ENCODE measurements around the gene ASMTL.
"Not testable (repeated sequence)": the region's sequence is repeated elsewhere in the genome, so short reads cannot be mapped to it uniquely, and the experiment has no call there.

ASMTL gene

DNA sequence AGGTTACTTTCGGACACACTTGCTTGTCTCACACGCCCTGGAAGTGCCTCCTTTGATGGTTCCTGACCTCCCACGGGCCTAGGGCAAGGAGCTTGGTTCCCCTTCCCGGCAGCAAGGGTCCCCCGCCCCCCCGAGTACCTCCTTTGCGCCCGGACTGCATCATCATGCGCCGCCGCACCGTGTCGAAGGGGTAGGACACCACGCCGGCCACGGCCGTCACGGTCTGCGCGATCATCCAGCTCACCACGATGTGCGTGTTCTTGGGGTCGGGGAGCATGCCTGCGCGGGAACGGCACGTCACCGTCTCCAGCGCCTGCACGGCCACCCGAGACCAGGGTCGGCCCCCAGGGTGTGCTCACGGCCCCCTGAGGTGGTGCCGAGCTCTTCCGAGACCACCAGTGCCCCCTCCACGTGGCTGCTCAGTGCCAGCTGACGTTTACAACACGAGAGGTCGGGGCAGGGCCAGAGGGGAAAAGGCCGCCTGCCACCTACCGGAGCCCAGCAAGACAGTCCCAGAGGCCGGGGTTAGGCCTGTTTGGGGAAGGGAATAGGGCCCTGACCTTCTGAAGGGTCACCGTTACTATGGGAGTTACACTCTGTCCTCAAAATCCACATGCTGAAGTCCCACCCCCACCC lies 65.5 kb downstream of the ASMTL start:
- no peak for DNase-seq (ENCODE audit: low spot score)

DNA sequence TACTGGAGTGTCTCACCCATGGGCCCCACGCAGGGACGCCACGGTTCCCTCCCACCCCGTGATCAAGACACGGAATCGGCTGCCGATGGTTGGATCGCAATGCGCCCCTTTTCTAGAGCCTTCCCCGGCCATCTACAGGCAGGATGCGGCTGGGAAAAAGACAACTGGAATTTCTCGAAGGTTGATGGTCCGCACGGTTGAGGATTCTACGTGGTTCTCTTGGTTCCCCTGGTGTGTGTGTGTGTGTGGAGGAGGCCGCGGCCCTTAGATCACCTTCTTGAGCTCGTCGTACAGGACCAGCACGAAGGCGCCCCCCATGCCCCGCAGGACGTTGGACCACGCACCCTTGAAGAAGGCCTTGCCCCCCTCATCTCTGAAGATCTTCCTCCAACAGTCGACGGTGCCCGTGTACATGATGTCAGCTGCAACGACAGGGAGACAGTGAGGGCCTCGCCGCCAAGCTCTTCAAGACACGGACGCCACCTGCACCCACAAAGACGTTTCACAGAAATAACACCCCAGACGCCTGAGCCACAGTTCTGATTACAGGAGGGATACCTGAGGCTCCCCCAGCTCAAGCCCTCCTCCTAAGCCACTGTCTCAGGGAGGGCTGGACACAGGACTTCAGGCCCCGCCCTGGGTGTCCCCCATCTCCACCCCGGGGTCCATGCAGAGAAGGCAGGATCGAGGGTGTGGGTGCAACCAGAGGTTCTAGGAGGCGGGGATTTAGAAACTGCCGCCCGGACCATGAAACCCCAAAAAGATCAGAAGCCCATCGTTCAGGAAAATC lies 66.2 kb downstream of the ASMTL start:
- DNase-seq (ENCODE audit: low spot score), result no peak

DNA sequence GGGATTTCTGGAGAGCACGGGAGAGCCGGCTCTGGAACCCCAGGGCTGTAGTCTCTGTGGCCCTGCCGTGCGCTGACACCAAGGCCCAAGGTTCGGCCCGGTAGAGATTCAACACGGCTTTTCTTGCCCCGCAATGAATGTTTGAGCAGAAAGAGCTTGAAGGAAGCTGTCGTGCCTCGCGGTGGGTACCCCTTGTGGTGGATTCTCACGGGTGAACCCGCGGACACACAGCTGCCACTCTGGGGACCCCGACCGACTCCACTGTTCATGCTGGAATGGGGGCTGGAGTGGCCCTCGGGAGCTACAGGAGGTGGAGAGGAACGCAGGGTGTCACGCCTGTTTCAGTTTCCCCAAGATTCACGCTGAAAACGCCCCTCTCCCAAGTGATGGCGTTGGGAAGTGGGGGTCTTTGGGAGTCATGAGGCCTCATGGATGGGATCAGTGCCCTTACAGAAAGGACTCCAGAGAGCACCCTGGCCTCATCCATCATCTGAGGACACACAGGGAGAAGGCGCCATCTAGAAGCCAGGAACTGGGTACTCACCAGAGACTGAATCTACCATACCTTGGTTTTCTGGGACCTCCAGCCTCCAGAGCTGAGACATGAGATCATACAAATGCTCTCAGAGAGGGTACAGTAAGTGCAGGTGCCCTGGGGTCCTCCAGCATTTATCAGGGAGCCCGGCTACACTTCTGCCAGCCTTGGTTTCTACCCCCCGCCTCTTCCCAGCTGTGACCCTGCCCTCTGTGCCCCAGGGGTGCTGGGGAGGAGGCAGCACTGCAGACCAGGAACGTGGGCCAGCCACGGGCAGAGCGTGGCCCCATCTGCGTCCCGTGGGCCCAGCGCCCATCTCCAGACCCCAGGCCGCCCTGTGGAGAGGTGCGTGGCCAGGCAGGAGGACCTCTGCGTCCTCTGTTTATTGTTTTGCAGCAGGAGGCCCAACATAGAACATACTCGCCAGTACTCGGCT lies 67.2 kb downstream of the ASMTL start:
- no peak for DNase-seq (ENCODE audit: low spot score)

DNA sequence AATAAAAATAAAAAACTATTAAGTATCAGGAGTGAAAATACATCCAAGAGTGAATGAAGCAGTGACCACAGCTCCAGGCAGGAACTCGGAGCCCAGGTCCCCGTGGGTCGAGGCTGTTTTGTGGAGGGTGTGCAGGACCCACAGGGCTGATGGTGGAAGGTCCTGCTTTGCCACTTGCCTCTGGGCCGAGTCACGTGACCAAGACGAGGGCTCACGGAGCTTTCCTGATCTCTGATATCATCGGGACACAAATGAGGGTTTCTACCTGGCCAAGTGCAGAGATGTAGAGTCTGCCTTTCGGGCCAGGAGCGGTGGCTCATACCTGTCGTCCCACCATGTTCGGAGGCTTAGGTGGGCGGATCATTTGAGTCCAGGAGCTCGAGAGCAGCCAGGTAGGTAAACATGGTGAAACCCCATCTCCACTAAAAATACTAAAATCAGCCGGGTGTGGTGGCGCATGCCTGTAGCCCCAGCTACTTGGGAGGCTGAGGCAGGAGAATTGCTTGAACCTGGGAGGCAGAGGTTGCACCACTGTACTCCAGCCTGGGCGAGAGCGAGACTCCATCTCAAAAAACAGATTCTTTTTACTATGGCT lies 68.0 kb downstream of the ASMTL start:
- no peak for DNase-seq (ENCODE audit: low spot score)

DNA sequence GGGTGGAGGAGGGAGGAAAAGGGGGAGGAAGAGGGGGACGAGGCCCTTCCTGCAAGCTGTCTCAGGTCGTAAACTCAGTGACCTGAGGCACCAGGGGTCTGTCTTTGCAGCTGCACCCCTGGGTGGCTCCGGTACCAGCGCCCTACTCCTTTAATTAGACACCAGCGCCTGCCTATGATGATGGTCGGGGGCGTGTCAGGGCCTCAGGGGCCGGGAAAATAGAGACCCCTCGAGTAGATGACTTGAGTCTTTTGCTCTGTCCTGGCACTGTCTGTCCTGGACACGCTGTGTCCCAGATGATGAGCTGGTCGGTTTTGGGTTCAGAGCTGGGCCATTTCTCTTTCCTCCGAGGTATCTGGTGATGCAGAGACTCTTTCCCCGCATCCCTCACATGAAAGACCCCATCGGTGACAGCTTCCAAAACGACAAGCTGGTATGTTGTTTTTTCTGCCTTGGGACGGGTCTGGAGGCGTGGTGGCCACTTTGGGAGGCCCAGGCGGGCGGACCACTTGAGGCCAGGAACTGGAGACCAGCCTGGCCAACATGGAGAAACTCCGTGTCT lies 72.0 kb downstream of the ASMTL start:
- DNase-seq (ENCODE audit: low spot score), result no peak

DNA sequence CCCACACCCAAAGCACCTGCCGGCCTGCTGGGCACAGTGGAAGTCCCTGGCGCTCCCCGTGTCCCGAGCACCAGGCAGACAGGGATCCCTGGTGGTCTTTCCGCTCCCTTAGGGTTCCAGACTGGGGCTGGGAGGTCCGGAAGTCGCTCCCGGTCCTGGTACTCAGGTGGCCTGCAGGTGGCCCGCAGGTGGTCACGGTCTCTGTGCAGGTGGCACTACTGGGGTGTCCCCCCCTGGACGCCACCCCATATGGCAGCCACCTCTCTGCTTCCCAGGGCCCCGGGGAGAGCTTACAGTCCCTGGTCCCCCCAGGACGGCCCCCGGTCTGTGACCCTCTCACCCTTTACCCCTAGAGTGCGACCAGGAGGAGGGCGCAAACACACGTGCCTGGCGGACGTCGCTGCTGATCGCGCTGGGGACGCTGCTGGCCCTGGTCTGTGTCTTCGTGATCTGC lies 74.4 kb downstream of the ASMTL start:
- DNase-seq (ENCODE audit: low spot score), result no peak

DNA sequence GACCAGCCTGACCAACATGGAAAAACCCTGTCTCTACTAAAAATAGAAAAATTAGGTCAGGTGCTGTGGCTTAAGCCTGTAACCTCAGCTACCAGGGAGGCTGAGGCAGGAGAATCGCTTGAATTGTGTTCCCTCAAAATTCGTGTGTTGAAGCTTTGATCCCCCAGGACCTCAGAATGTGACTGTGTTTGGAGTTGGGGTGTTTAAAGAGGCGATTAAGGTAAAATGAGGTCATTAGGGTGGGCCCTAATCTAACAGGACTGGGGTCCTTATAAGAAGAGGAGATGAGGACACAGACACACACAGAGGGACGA lies 84.4 kb downstream of the ASMTL start:
- no peak for DNase-seq (ENCODE audit: low spot score)

DNA sequence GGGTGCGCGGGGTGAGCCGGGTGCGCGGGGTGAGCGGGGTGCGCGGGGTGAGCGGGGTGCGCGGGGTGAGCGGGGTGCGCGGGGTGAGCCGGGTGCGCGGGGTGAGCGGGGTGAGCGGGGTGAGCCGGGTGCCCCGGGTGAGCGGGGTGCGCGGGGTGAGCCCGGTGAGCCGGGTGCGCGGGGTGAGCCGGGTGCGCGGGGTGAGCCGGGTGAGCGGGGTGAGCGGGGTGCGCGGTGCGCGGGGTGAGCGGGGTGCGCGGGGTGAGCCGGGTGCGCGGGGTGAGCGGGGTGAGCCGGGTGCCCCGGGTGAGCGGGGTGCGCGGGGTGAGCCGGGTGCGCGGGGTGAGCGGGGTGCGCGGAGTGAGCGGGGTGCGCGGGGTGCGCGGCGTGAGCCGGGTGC lies 86.3 kb downstream of the ASMTL start:
- not testable (repeated sequence) for DNase-seq (ENCODE audit: low spot score)

DNA sequence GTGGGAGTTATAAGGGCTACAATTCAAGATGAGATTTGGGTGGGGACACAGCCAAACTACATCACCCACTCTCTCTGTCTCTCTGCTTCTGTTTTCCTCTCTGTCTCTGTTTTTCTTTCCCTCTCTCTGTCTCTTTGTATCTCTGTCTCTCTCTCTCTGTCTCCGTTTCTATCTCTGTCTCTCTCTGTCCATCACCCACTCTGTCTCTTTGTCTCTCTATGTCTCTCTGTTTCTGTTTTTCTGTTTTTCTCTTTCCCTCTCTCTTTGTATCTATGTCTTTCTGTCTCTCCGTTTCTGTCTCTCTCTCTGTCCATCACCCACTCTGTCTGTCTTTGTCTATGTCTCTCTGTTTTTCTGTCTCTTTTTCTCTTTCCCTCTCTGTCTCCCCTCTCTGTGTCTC lies 90.8 kb downstream of the ASMTL start:
- no peak for DNase-seq (ENCODE audit: low spot score)

DNA sequence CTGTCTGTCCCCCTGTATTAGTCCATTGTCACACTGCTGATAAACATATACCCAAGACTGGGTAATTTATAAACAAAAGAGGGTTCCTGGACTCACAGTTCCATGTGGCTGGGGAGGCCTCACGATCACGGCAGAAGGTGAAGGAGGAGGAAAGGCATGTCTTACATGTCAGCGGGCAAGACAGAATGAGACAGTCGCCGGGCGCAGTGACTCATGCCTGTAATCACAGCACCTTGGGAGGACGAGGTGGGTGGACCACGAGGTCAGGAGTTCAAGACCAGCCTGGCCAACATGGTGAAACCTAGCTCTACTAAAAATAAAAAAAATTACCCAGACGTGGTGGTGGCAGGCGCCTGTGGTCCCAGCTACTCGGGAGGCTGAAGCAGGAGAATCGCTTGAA lies 91.4 kb downstream of the ASMTL start:
- DNase-seq (ENCODE audit: low spot score), result no peak

DNA sequence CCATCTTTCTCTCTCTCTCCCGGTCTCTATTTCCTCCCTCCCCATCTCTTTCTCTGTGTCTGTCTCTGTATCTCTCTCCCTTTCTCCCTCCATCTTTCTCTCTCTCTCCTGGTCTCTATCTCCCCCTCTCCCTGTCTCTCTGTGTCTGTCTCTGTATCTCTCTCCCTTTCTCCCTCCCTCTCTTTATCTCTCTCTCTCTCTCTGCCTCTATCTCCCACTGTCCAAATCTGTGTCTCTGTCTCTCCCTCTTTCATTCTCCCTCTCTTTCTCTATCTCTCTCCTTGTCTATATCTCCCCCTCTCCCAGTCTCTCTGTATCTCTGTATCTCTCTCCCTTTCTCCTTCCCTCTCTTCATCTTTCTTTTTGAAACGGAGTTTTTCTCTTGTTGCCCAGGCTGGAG lies 92.5 kb downstream of the ASMTL start:
- no peak for DNase-seq (ENCODE audit: low spot score)

DNA sequence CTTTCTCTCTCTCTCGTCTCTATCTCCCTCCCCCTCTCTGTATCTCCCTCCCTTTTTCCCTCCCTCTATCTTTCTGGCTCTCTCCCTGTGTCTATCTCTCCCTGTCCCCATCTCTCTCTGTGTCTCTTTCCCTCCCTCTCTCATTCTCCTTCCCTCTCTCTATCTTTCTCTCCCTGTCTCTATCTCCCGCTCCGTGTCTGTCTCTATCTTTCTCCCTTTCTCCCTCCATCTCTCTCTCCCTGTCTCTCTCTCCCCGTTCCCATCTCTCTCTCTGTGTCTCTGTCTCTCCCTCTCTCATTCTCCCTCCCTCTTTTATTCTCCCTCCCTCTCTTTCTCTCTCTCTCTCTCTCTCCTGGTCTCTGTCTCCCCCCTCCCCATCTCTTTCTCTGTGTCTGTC lies 93.2 kb downstream of the ASMTL start:
- DNase-seq (ENCODE audit: low spot score), result no peak

DNA sequence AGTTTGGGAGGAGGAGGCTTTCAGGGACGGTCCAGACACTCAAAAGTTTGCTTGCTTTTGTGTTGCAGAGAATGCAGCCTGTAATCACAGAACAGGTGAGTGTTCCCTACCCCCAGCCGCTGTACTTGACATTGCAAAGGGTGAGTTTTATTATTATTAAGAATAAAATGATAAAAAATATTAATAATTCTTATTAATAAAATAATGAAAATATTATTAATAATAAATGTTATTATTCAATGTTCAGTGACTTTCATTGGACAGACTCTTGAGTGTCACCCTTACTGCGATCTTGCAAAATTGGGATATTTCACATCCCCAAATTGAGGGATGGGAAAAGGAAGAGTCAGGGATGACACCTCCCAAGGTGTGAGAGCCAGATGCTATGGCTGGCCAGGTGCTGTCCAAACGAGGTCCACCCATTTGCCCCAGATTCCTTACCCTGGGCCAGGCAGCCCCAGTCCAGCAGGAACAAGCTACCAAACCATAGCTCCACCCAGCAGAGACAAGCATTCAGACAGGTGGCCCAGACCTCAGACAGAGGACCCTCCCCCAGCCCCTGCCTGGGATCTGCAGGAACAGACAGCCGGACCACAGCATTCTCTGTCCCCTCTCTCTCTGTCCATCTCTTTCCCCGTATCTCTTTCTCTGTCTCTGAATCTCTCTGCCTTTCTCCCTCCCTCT lies 93.8 kb downstream of the ASMTL start:
- DNase-seq (ENCODE audit: low spot score), result no peak

DNA sequence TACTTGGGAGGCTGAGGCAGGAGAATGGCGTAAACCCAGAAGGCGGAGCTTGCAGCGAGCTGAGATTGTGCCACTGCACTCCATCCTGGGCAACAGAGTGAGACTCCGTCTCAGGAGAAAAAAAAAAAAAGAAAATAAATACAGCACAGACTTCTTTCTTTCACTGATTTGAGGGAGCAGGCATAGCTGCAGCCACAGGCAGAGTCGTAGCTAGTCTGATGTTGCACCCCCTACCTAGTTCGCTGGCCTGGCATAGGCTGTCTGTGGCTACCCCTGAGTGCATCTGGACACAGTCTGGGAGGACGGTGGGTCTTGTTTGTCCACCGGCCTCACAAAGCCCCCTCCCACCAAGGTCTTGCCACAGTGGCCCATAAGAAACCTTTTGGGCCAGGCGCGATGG lies 94.7 kb downstream of the ASMTL start:
- DNase-seq (ENCODE audit: low spot score), result no peak

DNA sequence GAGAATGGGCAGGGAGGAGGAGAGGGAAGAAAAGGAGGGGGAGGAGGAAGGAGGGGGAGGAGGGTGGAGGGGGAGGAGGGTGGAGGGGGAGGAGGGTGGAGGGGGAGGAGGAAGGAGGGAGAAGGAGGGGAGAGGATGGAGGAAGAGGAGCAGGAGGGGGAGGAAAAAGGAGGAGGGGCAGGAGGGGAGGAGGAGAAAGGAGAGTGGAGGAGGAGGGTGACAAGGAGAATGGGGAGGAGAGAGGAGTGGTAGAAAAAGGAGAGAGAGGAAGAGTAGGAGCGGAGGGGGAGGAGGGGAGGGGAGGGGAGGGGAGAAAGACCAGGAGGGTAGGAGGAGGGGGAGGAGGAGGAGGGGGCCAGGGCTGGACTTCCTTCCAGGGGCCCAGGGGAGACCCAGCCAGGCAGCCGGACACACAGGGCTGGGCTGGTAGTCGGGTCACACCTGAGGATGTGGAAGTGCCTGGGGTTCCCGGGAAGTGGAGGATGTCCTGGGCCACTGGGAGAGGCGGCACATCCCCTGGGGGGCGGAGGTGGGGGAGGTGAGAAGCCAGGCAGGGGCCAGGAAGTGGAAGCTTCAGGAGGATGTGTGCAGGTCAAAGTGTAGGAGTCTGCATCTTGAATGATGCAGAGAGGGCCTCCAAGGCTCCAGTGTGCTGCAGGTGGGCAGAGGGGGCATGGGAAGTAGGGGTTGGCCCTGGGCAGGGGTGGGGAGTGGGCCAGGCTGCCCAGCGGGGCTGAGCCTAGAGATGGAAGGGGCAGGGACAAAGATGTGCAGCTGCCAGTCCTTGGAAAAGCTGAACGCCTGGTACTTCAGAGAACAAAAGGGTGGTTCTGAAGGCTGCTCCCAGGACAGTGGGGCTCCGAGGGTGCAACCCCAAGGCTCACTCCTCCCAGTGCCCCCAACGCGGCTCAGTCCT lies 97.3 kb downstream of the ASMTL start:
- no peak for DNase-seq (ENCODE audit: low spot score)

DNA sequence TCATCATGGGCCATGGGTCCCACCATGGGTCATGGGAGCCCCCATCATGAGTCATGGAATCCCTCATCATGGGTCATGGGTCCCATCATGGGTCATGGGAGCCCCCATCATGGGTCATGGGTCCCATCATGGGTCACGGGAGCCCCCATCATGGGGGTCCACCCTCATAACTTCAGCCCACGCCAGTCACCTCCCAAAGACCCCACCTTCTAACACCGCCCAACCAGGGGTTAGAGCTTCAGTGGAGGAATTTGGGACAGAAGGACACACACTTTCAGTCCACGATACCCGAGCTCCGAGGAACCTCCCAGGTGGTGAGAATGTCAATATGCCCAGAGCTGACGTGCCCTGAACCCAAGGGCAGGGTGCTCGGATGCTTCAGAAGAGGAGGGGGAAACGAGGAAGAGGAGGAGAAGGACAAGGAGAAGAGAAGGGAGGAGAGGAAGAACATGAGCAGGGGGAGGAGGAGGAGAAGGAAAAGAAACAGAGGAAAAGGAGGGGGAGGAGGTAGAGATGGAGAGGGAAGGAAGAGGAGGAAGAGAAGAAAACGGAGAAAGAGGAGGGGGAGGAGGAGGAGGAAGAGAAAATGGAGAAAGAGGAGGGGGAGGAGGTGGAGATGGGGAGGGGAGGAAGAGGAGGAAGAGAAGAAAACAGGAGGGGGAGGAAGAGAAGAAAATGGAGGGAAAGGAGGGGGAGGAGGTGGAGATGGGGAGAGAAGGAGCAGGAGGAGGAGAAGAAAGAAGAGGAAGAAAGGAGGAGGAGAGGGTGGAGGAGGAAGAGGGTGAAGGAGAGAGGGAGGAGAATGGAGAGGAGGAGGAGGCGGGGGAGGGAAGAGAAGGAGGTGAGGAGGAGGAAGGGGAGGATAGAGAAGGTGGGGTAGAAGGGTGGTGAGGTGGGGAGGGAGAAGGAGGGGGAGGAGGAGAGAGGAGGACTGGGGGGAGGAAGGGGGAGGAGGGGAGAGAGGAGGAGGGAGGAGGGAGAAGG lies 98.4 kb downstream of the ASMTL start:
- DNase-seq (ENCODE audit: low spot score), result no peak
